SK-N-MC (cell line): ENCODE measurements around the gene ZBTB18.

Experiments used
- DNase-seq: peaks from one replicate; pipeline ENCODE4 v3.0.0-alpha.2; 2011; ENCODE audit warnings: low read depth, low spot score
- H3K27ac ChIP-seq: fragments of 200-600 bp; sonication (generic); 2 replicates; pipeline ENCODE4 v1.5.1; 2016; ENCODE audit warnings: mixed run types
- H3K36me3 ChIP-seq: fragments of 200-600 bp; sonication (generic); 2 replicates; pipeline ENCODE4 v1.6.1; 2017; ENCODE audit warnings: antibody characterized with exemption, low read length, mixed read lengths; ENCODE audit not compliant: insufficient read depth
- H3K4me3 ChIP-seq: fragments of 200-600 bp; sonication (generic); 2 replicates; pipeline ENCODE4 v1.5.1; 2016
- H3K9ac ChIP-seq: fragments of 200-600 bp; sonication (generic); 2 replicates; pipeline ENCODE4 v1.8.0; 2017; ENCODE audit warnings: mixed run types, mixed read lengths; ENCODE audit not compliant: insufficient read length
- H3K9me3 ChIP-seq: fragments of 200-600 bp; sonication (generic); 2 replicates; pipeline ENCODE4 v1.6.1; 2017; ENCODE audit warnings: low read depth, mild to moderate bottlenecking, antibody characterized with exemption, low read length, moderate library complexity, mixed read lengths
- EZH2 ChIP-seq: fragments of 200-600 bp; sonication (generic); IDR thresholded peaks from one replicate; pipeline ENCODE4 v1.6.1; 2017; ENCODE audit warnings: antibody characterized with exemption
- FOXP2 ChIP-seq: optimal IDR thresholded peaks from 2 replicates; pipeline ENCODE3; 2011; ENCODE audit warnings: mild to moderate bottlenecking, moderate library complexity; ENCODE audit not compliant: insufficient read depth; ENCODE audit errors: extremely low read length, control extremely low read depth
- POLR2AphosphoS5 ChIP-seq: IDR thresholded peaks from 2 replicates; pipeline ENCODE4 v1.6.1; 2012; ENCODE audit warnings: mild to moderate bottlenecking, low read depth, low read length, borderline replicate concordance

Gene ZBTB18

DNA sequence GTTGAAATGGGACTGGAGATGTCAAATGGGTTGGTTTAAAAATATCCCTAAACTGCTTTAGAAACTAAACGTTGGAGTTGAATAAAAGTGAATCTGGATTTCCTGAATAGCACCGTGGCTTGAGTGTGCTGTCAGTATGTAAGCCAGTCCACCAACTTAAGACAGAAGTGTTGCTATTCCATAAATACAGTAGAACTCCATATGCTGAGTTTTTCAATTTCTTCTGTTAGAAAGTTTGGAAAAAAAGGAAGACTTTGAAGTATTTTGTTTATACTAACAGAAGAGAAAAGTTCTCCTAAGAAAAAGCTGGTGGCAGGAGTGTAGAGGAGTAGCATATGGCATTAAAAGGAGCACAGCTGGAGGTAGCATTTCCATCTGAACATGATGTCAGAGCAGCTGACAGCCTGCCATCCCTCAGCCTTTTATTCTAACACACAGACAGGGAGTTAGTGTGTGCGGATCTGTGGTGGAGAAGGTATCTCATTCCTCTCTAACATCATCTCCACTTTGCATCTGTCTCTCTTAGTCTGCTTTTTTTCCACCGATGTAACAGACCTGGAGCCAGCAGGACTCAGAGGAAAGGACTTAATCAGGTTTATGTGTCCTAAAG is at the start of gene ZBTB18:
Gene ZBTB18 (plus strand): TSS at position 449 of the 610 bp plus-strand sequence. CDS start 149 bp downstream, at position 598.
- Histone ChIP-seq H3K27ac (no peak within 1 kb of the TSS), H3K36me3 (peaks cover 7% of the 10 kb centered on the region; the same call in 1 of the 2 replicates), H3K9me3 (no peaks in the 10 kb centered on the region), H3K9ac (no peak within 1 kb of the TSS), H3K4me3 (peak within 1 kb of the TSS; percentile 86)
- no peak for TF ChIP-seq FOXP2
- TF ChIP-seq EZH2 = no peak
- TF ChIP-seq POLR2AphosphoS5 = no peak
- DNase-seq = no peak

DNA sequence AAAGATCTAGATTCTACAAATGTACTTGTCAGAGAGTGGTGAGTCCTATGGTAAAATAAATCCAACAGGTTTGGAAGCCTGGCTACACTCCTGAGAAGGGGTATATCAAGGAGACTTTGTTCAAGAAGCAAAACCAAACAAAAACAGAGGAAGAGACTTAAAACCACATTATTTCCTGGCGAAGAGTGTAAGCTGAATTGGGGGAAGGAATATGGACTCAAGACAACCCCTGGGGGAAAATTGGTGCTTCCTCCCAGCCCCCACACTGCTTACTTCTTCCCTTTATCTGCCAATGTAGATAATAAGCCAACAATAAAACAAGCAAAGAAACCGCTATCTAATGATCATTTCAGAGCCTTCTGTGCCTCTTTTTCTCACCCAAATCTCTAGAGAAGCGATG is 48.4 kb upstream of the ZBTB18 start:
- H3K4me3 ChIP-seq = no peak overlapping the region
- no peak overlapping the region for H3K27ac ChIP-seq
- no peaks in the 10 kb centered on the region for H3K36me3 ChIP-seq
- no peak for DNase-seq
- no peak for TF ChIP-seq POLR2AphosphoS5
- TF ChIP-seq FOXP2 = no peak
- TF ChIP-seq EZH2 = no peak
- H3K9ac ChIP-seq = no peak overlapping the region
- no peaks in the 10 kb centered on the region for H3K9me3 ChIP-seq

- TF ChIP-seq FOXP2 (no peak), EZH2 (no peak), POLR2AphosphoS5 (no peak)
Measured at GRCh38 chr1:244005455-244005854, 45.6 kb upstream of the ZBTB18 start.

DNA sequence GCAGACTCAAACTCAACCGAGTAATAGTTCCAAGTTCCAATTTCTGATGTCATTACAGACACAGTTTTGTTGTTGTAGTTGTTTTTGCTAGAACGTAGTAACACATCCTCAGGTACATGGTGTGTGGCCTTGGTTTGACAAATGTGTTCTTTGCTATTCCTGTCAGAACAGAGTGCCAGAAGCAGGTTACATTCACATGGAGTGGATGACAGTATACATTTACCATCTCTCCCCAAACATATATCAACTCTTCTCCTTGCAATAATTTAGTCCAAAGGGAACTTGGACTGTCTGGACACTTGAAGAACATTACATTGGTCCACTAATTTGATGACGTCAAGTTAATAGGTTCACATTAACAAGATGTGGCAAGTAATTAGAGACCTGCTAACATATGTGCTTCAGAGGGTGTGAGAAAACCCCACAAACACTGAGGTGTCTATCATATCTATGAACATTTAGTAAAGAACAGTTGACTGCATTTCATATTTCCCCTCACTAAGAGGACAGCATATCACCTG is 44.6 kb upstream of the ZBTB18 start:
- TF ChIP-seq FOXP2 = no peak
- no peak for TF ChIP-seq POLR2AphosphoS5
- TF ChIP-seq EZH2 = no peak
- Histone ChIP-seq H3K4me3 (no peak overlapping the region), H3K36me3 (no peaks in the 10 kb centered on the region), H3K9me3 (no peaks in the 10 kb centered on the region), H3K9ac (no peak overlapping the region), H3K27ac (no peak overlapping the region)
- no peak for DNase-seq

More at GRCh38 chr1:244005455-244005854, 45.6 kb upstream of the ZBTB18 start:
- H3K4me3 ChIP-seq = no peak overlapping the region
- H3K9me3 ChIP-seq = no peaks in the 10 kb centered on the region
- no peak overlapping the region for H3K9ac ChIP-seq
- no peaks in the 10 kb centered on the region for H3K36me3 ChIP-seq
- H3K27ac ChIP-seq = no peak overlapping the region
- DNase-seq = no peak

DNA sequence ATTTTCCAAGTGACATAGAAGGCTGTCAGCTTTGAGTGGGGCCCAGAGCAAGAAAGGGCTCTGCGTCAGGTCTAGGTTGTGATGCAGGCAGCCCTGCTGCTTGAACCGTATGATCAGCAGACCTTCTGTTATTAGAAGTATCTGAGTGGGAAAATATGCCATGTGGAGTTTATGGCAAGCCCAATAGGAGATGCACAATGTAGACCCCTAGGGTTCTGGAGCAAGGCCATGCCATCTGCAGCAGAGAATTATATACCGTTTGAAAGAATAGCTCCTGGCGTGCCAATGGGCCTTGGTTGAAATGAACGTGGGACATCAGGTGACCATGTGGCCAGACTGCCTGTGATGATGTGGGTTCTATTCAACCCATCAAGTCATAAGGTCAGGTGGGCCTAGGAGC is 44.1 kb upstream of the ZBTB18 start:
- H3K9ac ChIP-seq = no peak overlapping the region
- no peak overlapping the region for H3K27ac ChIP-seq
- no peaks in the 10 kb centered on the region for H3K36me3 ChIP-seq
- no peak overlapping the region for H3K4me3 ChIP-seq
- no peaks in the 10 kb centered on the region for H3K9me3 ChIP-seq
- TF ChIP-seq FOXP2 (no peak), EZH2 (no peak), POLR2AphosphoS5 (no peak)
- DNase-seq = no peak

- TF ChIP-seq POLR2AphosphoS5 (no peak), EZH2 (no peak), FOXP2 (no peak)
- H3K9ac ChIP-seq = no peak overlapping the region
- no peak overlapping the region for H3K4me3 ChIP-seq
- H3K36me3 ChIP-seq = no peaks in the 10 kb centered on the region
- H3K9me3 ChIP-seq = no peaks in the 10 kb centered on the region
- no peak for DNase-seq
- H3K27ac ChIP-seq = no peak overlapping the region
Measured at GRCh38 chr1:244010191-244010590, 40.9 kb upstream of the ZBTB18 start.

GRCh38 chr1:244010703-244011123 is 40.4 kb upstream of the ZBTB18 start:
- Histone ChIP-seq H3K36me3 (no peaks in the 10 kb centered on the region), H3K4me3 (no peak overlapping the region), H3K27ac (no peak overlapping the region), H3K9ac (no peak overlapping the region), H3K9me3 (no peaks in the 10 kb centered on the region)
- TF ChIP-seq POLR2AphosphoS5 = no peak
- TF ChIP-seq FOXP2 = no peak
- no peak for TF ChIP-seq EZH2
- no peak for DNase-seq

DNA sequence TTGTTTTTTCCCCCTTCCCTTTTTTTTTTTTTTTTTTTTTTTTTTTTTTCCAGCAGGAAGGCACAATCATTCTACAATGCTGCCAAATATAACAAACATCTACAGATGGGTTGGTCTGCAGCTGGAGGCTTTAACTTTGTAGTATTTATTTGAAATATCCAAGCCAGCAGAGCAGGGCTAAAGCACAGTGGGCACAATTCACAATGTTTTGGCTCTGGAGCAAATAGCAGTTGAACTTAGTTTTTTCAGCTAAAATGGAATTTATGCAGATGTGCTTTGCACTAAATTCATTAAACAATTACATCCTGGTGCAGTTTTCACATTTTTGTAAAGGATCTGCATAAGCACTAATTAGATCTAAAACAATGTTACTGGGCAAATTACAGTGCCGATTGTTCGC is 39.8 kb upstream of the ZBTB18 start:
- Histone ChIP-seq H3K9me3 (no peaks in the 10 kb centered on the region), H3K4me3 (no peak overlapping the region), H3K36me3 (no peaks in the 10 kb centered on the region), H3K27ac (no peak overlapping the region), H3K9ac (no peak overlapping the region)
- TF ChIP-seq EZH2 (no peak), POLR2AphosphoS5 (no peak), FOXP2 (no peak)
- DNase-seq = no peak
